ENCODE results near the gene GPR157. TPM values are rescaled to one million over a fixed set of nuclear protein-coding genes. Genes with fewer than 3 reads are reported as not detected.

GPR157 gene
- polyA plus RNA-seq, 3 donors, result 0.56 to 1.1 (median 0.72) TPM

GRCh38 chr1:9164532-9164900 lies 35.6 kb upstream of the GPR157 start:
- peaks cover 0 to 2% (median 0%) of the 10 kb centered on the region in 7 donors for H3K9me3 Mint-ChIP-seq
- no peaks in the 10 kb centered on the region for H3K9me3 ChIP-seq (replicated peaks in 1 of 2; ENCODE audit: control insufficient read depth in 1 of 2, insufficient read depth in 1 of 2, low read length in 2 of 2)
- peak overlapping the region in 1 of 2 donors; percentile 60 for H3K4me3 Mint-ChIP-seq
- H2AFZ ChIP-seq (ENCODE audit: insufficient read depth, low read depth, low read length, poor library complexity, severe bottlenecking), result no peak overlapping the region
- no peak overlapping the region for H3K9ac ChIP-seq (ENCODE audit: insufficient read depth, low read length, poor library complexity, severe bottlenecking)
- H3K27ac ChIP-seq (ENCODE audit: low read depth in 1 of 2, low read length in 2 of 2), result peak overlapping the region; percentile 95 to 98
- H3K27ac Mint-ChIP-seq, result peak overlapping the region; percentile 97 to 99 (median 99)
- intact Hi-C loops (cut with micrococcal nuclease), result no loop called here
- no peaks in the 10 kb centered on the region for H3K36me3 Mint-ChIP-seq
- H3K27me3 ChIP-seq (ENCODE audit: control insufficient read depth in 2 of 2, insufficient read depth in 2 of 2, low read length in 2 of 2), result peaks cover 0 to 3% of the 10 kb centered on the region in 2 donors
- 83% methylated on average over 1 of the region's 4 CpGs for WGBS (ENCODE audit: insufficient coverage)
- H3K4me1 ChIP-seq (ENCODE audit: control insufficient read depth in 1 of 2, insufficient read depth in 2 of 2, low read length in 2 of 2), result peaks cover 30 to 34% of the 10 kb centered on the region in 2 donors
- DNase-seq, result no peak
- no peak overlapping the region for H3K4me3 ChIP-seq (replicated peaks in 1 of 3; ENCODE audit: low read depth in 2 of 3, low read length in 3 of 3)
- no peaks in the 10 kb centered on the region for H4K20me1 ChIP-seq (ENCODE audit: insufficient read depth, low read length)
- H3K27me3 Mint-ChIP-seq (ENCODE audit: low read depth in 3 of 3), result peaks cover 0 to 12% (median 5%) of the 10 kb centered on the region in 3 donors
- H3K4me1 Mint-ChIP-seq, result peaks cover 26% of the 10 kb centered on the region
- no peak for TF ChIP-seq CTCF (IDR thresholded peaks at IDR 0.05)
- no peaks in the 10 kb centered on the region for H3K79me2 ChIP-seq (ENCODE audit: insufficient read depth, low read length)
- peak overlapping the region; percentile 62 for H3K4me2 ChIP-seq (replicated peaks; ENCODE audit: extremely low read depth, low read length, poor library complexity, severe bottlenecking)
- no peaks in the 10 kb centered on the region for H3K36me3 ChIP-seq (replicated peaks in 1 of 2; ENCODE audit: control insufficient read depth in 1 of 2, insufficient read depth in 2 of 2, low read length in 2 of 2)

GRCh38 chr1:9161963-9162362 lies 33.1 kb upstream of the GPR157 start:
- peaks cover 0 to 2% (median 0%) of the 10 kb centered on the region in 7 donors for H3K9me3 Mint-ChIP-seq
- no peak overlapping the region for H3K4me2 ChIP-seq (replicated peaks; ENCODE audit: extremely low read depth, low read length, poor library complexity, severe bottlenecking)
- H3K36me3 ChIP-seq (replicated peaks in 1 of 2; ENCODE audit: control insufficient read depth in 1 of 2, insufficient read depth in 2 of 2, low read length in 2 of 2), result no peaks in the 10 kb centered on the region
- H3K4me1 Mint-ChIP-seq, result peaks cover 26% of the 10 kb centered on the region
- H3K79me2 ChIP-seq (ENCODE audit: insufficient read depth, low read length), result no peaks in the 10 kb centered on the region
- H3K27me3 ChIP-seq (ENCODE audit: control insufficient read depth in 2 of 2, insufficient read depth in 2 of 2, low read length in 2 of 2), result peaks cover 0 to 3% of the 10 kb centered on the region in 2 donors
- no peak overlapping the region for H2AFZ ChIP-seq (ENCODE audit: insufficient read depth, low read depth, low read length, poor library complexity, severe bottlenecking)
- no CpG with 5 or more reads among the region's 9 CpGs for WGBS (ENCODE audit: insufficient coverage)
- H4K20me1 ChIP-seq (ENCODE audit: insufficient read depth, low read length), result no peaks in the 10 kb centered on the region
- DNase-seq, result no peak
- intact Hi-C loops (cut with micrococcal nuclease), result no loop called here
- no peak overlapping the region for H3K4me3 ChIP-seq (replicated peaks in 1 of 3; ENCODE audit: low read depth in 2 of 3, low read length in 3 of 3)
- no peaks in the 10 kb centered on the region for H3K36me3 Mint-ChIP-seq
- H3K27ac ChIP-seq (ENCODE audit: low read depth in 1 of 2, low read length in 2 of 2), result no peak overlapping the region
- peaks cover 0 to 12% (median 7%) of the 10 kb centered on the region in 3 donors for H3K27me3 Mint-ChIP-seq (ENCODE audit: low read depth in 3 of 3)
- no peaks in the 10 kb centered on the region for H3K9me3 ChIP-seq (replicated peaks in 1 of 2; ENCODE audit: control insufficient read depth in 1 of 2, insufficient read depth in 1 of 2, low read length in 2 of 2)
- no peak for TF ChIP-seq CTCF (IDR thresholded peaks at IDR 0.05)
- H3K9ac ChIP-seq (ENCODE audit: insufficient read depth, low read length, poor library complexity, severe bottlenecking), result no peak overlapping the region
- peaks cover 30 to 34% of the 10 kb centered on the region in 2 donors for H3K4me1 ChIP-seq (ENCODE audit: control insufficient read depth in 1 of 2, insufficient read depth in 2 of 2, low read length in 2 of 2)
- no peak overlapping the region for H3K4me3 Mint-ChIP-seq
- peak overlapping the region in 5 of 7 donors; percentile 6 to 99 (median 56) for H3K27ac Mint-ChIP-seq
